ENCODE results near the gene C12orf76.
"Not testable (repeated sequence)": the region's sequence is repeated elsewhere in the genome, so short reads cannot be mapped to it uniquely, and the experiment has no call there.

The C12orf76 gene

DNA sequence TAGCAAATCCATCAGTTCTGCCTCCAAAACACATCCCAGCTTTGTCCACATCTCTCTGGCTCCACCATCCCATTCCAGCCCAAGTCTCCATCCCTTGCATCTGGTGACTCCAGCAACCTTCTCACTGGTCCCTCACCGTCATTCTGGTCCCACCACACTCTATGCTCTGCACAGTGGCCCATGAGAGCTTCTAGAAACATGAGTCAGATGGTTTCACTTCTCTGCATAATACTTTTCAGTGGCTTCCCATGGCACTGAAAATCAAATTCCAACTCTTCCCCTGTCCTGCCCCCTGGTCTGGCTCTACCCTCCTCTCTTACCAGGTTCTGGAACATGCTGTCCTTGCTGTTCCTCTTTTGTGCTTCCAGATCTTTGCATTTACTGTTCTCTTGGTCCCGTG lies 17.2 kb upstream of the C12orf76 start:
- no peak for DNase-seq (ENCODE audit: low read depth in 2 of 2)

DNA sequence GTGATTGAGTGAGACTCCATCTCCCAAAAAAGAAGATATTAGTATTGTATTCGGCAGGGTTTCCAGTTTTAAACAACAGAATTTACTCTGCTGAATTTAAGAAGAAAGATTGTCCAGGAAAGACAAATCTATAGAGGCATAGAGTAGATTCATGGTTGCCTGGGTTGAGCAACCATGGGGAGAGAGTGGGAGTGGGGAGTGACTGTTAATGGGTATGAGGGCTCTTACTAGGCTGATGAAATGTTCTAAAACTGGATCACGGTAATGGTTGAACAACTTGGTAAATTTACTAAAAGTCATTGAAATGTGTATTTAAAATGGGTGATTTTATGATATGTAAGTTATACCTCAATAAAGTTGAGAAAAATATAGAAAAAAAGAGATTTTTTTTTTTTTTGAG lies 13.9 kb upstream of the C12orf76 start:
- DNase-seq (ENCODE audit: low read depth in 2 of 2) = no peak

DNA sequence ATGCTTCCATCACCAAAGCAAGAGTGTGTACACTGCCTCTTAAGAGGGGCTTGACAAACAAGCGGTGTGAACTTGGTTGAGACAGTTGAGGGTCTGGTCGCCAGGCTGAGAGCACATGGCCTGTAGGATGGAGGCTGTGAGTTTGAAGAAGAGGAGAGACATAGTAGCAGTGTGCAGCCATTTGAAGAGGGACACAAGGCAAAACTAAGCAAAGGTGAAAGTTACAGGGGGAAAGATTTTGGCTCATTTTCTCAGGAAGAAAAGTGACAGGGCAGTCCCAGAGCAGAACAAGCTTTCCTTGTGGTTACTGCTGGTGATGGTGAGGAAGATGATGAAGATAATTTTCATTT lies 11.3 kb upstream of the C12orf76 start:
- no peak for DNase-seq (ENCODE audit: low read depth in 2 of 2)

DNA sequence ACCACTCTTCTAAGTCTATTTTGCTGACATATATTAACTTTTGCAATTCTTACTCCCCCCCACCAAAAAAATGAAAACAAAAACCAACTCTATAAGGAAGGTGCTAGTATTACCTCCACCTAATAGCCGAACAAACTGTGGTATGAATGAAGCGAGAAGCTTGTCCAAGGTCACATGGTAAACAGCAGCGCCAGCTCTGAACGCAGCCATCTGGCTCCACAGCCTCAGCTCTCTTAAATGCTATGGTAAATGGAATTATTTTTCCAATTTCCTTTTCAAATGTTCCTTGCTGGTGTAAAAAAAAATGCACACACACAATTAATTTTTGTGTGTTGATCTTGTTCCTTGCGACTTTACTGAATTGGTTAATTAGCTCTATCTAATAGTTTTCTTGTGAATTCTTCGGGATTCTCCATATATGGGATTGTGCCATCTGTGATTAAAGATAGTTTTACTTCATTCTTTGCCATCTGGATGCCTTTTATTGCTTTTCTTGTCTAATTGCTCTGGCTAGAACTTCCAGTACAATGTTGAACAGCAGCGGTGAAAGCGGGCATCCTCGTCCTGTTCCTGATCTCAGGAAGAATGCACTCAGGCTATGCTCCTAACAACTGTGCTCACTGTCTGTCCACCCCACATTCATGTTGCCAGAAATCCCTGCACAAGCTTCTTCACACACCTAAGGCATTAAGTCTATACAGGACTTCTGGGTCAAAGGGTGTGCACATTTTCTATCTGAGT lies 10.7 kb upstream of the C12orf76 start:
- DNase-seq (ENCODE audit: low read depth in 2 of 2) = no peak

DNA sequence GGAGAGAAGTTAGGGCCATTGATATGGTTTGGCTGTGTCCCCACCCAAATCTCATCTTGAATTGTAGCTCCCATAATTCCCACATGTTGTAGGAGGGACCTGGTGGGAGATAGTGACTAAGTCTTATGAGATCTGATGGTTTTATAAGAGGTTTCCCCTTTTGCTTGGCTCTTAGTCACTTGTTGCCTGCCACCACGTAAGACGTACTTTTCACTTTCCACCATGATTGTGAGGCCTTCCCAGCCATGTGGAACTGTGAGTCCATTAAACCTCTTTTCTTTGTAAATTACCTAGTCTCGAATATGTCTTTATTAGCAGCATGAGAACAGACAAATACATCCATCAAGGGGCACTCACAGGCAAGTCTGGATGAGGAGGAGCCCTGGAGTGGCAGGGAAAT lies 8.3 kb upstream of the C12orf76 start:
- not testable (repeated sequence) for DNase-seq (ENCODE audit: low read depth in 2 of 2)

DNA sequence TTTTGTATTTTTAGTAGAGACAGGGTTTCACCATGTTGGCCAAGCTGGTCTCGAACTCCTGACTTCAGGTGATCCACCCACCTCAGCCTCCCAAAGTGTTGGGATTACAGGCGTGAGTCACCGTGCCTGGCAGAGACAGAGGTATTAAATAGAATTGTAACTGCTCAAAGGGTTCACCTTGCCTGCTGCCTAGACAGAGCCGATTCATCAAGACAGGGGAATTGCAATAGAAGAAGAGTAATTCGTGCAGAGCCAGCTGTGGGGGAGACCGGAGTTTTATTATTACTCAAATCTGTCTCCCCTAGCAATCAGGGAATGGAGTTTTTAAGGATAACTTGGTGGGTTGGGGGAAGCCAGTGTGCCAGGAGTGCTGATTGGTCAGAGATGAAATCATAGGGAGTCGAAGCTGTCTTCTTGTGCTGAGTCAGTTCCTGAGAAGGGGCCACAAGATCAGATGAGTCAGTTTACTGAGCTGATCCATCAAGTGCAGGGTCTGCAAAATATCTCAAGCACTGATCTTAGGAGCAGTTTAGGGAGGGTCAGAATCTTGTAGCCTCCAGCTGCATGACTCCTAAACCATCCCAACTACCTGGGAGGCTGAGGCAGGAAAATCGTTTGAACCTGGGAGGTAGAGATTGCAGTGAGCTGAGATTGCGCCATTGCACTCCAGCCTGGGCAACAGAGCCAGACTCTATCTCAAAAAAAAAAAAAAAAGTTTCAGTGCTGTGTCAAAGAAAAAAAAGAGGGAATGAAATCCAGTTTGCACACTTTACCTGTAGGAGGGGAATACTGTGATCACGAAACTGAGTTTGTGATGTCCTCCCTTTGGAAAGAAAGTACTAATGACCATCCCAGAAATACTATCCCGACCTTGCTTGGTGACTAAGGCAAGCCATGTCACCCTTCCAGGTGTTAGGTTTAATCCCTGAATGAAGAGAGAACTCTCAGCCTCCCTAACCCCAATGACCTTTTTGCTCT lies 7.3 kb upstream of the C12orf76 start:
- not testable (repeated sequence) for DNase-seq (ENCODE audit: low read depth in 2 of 2)

DNA sequence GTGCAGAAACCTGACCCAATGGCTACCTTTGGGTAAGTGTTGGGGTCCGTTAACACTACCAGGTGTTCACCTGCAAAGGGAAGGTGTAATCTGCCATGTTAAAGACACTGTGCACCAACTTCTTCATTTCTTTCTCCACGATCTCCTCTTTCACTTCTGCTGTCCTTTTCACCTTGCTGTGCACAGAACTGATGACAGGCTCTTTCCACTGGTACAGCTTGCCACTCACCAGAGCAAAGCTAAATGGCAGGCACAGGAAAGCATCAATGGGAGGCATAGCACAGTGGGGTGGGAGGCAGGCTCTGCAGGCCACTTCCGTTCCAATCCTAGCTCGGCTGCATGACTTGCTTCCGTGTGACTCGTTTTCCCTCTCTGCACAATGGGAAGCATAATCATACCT lies 2.6 kb upstream of the C12orf76 start:
- DNase-seq (ENCODE audit: low read depth in 2 of 2) = no peak

DNA sequence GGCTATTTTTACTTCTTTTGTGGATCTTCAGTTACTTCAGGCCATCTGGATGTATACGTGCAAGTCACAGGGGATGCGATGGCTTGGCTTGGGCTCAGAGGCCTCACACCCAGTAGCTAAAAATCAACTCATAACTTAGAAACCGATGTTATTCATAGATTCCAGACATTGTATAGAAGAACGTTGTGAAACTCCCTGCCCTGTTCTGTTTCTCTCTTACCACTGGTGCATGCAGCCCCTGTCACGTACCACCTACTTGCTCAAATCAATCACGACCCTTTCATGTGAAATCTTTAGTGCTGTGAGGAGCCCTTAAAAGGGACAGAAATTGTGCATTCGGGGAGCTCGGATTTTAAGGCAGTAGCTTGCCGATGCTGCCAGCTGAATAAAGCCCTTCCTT lies 1.3 kb upstream of the C12orf76 start:
- not testable (repeated sequence) for DNase-seq (ENCODE audit: low read depth in 2 of 2)

DNA sequence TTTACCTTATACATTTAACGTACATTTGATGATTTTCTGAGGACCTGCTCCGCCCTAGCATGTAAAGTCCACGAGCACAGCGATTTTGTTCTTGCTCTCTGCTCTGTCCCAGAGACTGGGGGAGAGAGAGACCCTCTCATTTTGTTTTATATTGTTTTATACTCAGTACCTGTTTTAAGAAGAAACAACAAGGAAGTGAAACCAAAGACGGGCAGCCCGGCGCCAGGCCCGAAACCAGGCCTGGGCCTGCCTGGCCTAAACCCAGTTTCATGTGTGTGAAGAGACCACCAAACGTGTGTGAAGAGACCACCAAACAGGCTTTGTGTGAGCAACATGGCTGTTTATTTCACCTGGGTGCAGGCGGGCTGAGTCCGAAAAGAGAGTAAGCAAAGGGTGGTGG lies 712 bp upstream of the C12orf76 start:
- not testable (repeated sequence) for DNase-seq (ENCODE audit: low read depth in 2 of 2)

DNA sequence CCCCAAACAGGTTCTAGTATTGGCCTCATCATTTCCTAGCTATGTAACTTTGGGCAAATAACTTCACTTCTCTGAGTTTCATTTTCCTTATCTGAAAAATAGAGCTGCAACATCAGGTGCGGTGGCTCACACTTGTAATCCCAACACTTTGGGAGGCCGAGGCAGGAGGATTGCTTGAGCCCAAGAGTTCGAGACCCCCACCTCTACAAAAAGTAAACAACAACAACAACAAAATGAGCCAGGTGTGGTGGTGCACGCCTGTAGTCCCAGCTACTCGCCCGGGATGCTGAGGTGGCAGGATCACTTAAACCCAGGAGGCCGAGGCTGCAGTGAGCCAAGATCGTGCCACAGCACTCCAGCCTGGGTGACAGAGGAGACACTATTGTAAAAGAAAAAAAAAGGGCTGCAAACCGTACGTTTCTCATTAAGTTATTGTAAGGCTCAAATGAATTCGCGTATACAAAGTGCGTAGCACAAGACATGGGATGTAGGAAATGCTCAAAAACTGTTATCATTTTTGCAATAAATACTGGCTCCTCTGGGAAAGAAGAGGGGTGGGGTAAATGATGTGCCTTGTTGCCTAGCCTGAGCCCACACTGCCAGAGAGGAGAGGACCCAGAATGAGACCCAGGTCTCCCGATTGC lies 903 bp downstream of the C12orf76 start:
- no peak for DNase-seq (ENCODE audit: low read depth in 2 of 2)

DNA sequence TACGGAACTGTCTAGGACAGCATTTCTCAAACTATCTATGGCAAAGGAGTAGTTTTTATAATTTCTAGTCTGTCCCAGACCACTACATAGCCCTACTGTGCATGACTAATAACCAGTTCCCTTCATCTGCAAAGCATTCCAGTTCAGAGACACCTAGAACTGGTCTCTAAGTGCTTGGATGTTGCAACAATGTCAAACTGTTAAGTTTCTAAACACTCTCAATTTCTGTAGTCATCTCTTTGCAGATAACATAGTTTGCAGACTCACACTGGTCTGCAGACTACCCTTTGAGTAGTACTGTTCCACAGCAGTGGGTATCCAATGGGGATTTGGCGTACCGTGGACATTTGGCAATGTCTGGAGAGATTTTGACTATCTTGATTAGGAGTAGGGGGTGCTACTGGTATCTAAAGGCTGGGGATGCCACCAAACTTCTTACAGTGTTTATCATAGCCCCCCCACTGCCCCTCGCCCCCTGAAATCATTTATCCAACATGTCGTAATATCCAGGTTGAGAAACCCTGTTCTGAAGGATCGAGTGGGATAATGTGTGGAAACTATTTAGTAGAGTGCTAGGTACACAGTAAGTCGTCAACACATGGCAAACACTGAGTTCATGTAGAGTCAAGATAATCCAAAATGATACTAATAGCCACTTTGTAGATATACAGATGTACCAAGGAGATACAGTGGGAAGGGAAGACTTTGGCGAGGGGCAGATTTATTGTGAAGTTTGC lies 1.7 kb downstream of the C12orf76 start:
- DNase-seq (ENCODE audit: low read depth in 2 of 2) = no peak

DNA sequence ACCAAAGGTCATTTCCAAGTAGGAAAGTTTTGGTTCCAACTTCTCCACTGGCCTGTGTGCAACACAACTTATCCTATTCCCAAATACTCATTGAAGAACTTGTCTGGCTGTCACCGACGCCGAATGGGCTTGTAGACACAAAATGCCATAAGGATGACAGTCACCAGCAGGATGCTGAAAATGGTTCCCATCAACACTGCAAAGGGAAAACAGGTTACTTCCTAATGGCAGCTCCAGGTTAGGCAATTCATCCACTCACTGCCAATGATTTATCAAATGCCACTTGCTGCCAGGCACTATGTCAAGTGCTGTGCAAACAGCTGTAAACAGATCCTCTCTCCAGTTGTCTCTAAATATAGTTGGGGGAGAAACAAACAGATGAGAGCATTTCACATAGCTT lies 6.1 kb downstream of the C12orf76 start:
- no peak for DNase-seq (ENCODE audit: low read depth in 2 of 2)

DNA sequence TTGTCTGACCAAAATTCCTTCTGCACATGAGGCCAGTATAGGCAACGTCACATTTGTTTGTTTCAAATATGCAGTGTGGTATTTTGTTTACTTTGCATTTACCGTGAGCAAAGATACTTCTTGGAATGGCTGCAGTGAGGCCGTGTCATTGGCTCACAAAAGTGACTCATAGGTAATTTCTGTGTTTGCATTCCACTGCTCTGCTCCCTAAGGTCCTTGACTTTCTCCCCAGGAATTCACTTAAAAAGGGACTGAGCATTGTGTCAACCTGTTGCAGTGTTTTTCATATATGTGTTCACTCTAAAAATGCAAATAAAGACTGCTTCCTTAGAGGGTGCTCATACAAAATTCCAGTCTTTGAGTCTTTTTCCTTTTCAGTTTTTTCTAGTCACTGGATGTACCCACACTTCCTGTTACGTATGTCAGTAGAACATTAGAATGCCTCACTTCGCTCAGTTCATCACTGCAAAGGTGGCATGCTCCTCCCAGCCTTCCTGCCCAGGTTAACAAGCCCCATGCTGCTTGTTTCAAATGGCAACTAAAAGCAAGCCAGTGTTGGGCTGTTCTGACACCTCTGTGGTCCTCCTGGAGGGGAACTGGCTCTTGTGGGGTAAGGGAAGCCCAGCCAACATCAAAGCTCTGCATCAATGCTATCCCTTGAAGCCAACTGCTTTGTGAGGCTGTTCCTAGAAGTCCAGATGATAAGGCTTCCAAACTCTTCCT lies 9.1 kb downstream of the C12orf76 start:
- no peak for DNase-seq (ENCODE audit: low read depth in 2 of 2)

DNA sequence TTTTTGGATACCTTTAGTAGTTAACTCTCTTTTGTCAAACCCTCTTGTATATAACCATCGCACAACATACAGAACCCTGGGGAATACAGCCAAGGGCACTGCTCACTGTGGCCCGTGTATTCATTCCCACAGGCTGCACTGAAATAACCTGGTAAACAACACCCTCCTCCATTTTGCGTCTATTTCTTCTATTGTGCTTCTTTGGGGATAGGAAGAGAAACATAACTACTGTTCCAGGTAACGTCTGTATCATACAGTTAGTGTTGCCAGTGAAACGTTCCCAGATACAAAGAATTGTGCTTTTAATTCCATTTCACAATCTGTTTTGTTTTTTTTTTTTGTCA lies 9.6 kb downstream of the C12orf76 start:
- DNase-seq (ENCODE audit: low read depth in 2 of 2) = no peak

DNA sequence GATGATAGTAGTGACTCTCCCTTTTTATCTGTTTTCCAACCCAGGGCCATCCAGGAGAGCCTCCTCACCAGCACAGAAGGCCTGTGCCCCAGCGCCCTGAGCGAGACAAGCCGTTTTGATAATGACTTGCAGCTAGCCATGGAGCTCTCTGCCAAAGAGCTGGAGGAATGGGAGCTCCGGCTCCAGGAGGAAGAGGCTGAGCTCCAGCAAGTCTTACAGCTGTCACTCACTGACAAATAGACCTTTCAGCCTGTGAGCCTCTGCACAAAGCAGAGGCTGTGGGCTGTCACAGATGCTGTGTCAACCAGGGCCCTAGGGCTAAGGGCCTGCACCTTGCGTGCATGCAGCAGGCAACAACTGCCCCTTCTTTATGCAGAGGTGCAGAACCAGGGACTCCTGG lies 11.0 kb downstream of the C12orf76 start:
- DNase-seq (ENCODE audit: low read depth in 2 of 2) = no peak

DNA sequence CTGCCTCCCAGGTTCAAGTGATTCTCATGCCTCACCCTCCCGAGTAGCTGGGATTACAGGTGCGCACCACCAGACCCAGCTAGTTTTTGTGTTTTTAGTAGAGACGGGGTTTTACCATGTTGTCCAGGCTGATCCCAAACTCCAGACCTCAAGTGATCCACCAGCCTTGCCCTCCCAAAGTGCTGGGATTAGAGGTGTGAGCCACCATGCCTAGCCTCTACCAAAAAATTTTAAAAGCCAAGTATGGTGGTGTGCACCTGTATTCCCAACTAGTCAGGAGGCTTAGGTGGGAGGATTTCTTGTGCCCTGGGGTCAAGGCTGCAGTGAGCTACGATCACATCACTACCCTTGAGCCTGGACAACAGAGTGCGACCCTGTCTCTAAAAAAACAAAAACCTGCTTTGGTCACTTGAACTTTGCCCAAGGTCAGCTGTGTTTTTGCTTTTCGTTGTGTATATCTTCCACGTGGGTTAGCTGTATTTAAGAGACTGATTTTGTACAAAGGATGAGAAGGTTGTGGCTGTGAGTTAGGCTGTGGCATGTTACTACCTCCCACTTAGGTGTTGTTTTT lies 12.7 kb downstream of the C12orf76 start:
- DNase-seq (ENCODE audit: low read depth in 2 of 2) = no peak

DNA sequence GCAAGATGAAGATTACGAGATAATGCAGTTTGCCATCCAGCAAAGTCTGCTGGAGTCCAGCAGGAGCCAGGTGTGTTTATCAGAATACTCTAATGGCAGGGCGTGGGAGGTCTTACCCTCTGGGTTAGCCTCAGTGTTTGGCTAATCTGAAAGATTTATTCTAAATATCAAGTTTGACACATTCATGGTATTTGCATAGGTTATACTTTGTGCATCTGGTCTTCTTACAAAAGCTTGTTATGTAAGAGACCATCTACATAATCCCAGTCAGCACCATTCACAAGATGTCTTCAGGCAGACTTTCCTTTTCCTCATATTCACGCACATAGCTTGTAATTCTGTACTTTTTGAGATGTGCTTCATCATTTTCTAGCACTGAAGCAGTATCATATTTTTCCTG lies 14.4 kb downstream of the C12orf76 start:
- DNase-seq (ENCODE audit: low read depth in 2 of 2) = no peak

DNA sequence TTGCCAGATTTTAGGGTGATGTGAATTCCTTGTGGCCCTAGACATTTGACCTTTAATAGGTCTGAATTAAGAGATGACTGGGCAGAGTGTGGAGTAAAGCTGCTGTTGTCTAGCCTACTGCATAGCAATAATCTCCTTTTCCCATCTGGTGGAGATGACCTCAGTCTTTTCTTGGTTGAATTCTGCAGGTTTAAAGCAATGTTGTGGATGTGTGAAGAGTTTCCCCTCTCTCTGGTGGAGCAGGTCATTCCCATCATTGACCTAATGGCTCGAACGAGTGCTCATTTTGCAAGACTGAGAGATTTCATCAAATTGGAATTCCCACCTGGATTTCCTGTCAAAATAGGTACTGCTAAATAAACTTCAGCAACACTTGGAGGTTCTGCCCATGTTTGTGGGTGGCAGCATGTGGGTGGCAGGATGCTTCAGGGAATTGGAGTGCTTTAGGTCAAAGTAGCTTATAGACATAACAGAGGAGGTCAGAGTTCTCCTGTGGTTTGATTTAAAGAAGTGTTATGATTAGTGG lies 19.0 kb downstream of the C12orf76 start:
- DNase-seq (ENCODE audit: low read depth in 2 of 2) = no peak

DNA sequence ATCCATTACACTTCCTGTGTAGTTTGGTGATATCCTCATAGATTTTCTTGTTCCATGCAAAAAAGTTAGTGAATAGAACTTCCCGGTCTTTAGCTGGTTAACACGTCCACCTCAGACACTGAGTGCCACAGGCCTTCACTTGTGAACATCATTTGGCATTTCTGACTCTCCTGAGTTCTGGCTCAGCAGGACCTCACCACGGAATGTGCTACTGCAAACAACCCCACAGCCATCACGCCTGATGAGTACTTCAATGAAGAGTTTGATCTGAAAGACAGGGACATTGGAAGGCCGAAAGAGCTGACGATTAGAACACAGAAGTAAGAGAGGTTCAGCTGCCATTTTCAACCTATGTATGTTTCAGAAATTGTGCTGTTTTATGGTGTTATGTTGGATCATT lies 20.0 kb downstream of the C12orf76 start:
- no peak for DNase-seq (ENCODE audit: low read depth in 2 of 2)

DNA sequence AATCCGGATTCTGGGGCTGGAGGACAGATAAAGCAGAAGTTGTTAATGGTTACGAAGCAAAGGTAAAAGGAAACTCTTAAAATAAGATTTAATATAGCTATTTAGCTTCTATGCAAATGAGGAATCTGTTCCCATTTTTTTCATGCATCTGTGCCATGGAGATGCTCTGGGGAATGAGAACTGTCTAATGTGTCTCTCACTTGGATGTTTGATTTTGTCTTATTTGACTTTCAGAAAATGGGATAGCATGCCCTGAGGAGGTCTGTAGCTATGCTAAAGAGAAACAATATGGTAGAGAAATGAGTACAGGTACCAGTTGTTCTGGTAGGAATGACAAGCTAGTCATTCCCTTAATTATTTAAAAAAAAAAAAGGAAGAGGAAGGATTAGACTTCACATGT lies 24.3 kb downstream of the C12orf76 start:
- no peak for DNase-seq (ENCODE audit: low read depth in 2 of 2)
